Natural killer cell treated with Interleukin-12 subunit alpha and Interleukin-12 subunit beta and Interleukin-15 and Interleukin-18, amount 100 ng/mL, for 72 hours (primary cell): Measurements from ENCODE around the gene SYT15. TPM values are rescaled to one million over a fixed set of nuclear protein-coding genes. Genes with fewer than 3 reads are reported as not detected.
"Not testable (repeated sequence)": the region's sequence is repeated elsewhere in the genome, so short reads cannot be mapped to it uniquely, and the experiment has no call there.

Experiments used
- ATAC-seq, 2 donors: fragments of 150-1000 bp; cut with Tn5 transposase in 1 of 2; sonication (Bioruptor Pico), chemical (Tn5 transposase) in 1 of 2; 2 replicates each; pipeline ENCODE4 v1.10.0; 2021
- DNase-seq: peaks from one replicate; pipeline ENCODE4 v3.0.0; 2022; ENCODE audit warnings: low spot score
- H3K27ac Mint-ChIP-seq, 2 donors: 1 replicate in 1 of 2; 2 replicates in 1 of 2; pipeline ENCODE4 v1.8.0; 2022; ENCODE audit warnings: mixed read lengths in 2 of 2, mild to moderate bottlenecking in 1 of 2, moderate library complexity in 1 of 2
- H3K27me3 Mint-ChIP-seq, 2 donors: 1 replicate in 1 of 2; 2 replicates in 1 of 2; pipeline ENCODE4 v1.8.0; 2022; ENCODE audit warnings: mixed read lengths in 2 of 2
- H3K36me3 Mint-ChIP-seq: one replicate; pipeline ENCODE4 v1.8.0; 2022; ENCODE audit warnings: mixed read lengths
- H3K4me1 Mint-ChIP-seq, 2 donors: 1 replicate in 1 of 2; 2 replicates in 1 of 2; pipeline ENCODE4 v1.8.0; 2022; ENCODE audit warnings: low read depth in 2 of 2, mixed read lengths in 2 of 2, mild to moderate bottlenecking in 1 of 2
- H3K4me3 Mint-ChIP-seq: one replicate; pipeline ENCODE4 v1.8.0; 2022; ENCODE audit warnings: mixed read lengths
- H3K9me3 Mint-ChIP-seq: 2 replicates; pipeline ENCODE4 v1.8.0; 2022; ENCODE audit warnings: mixed read lengths
- total RNA-seq, 2 donors: library from RNA; stranded (reverse); gene quantifications; one replicate each; pipeline ENCODE4 v1.2.3, GENCODE V29; 2022

SYT15 gene
- total RNA-seq, 2 donors from 2014 or later, result 0.81 to 1.9 TPM

DNA sequence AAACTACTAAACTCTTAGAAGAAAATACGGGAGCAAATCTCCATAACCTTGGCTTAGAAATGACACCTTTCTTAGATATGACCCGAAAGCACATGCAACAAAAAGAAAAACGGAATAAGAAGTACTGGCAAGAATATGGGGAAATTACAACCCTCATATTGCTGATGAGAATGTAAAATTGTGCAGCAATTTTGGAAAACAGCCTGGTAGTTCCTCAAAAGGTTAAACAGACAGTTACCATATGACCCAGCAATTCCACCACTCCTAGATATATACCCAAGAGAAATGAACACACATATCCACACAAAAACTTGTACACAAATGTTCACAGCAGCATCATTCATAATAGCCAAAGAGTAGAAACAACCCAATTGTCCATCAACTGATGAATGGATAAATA lies 37.3 kb downstream of the SYT15 start:
- H3K27me3 Mint-ChIP-seq, DNase-seq, ATAC-seq, H3K27ac Mint-ChIP-seq, H3K9me3 Mint-ChIP-seq, H3K36me3 Mint-ChIP-seq, H3K4me3 Mint-ChIP-seq, H3K4me1 Mint-ChIP-seq: not testable (repeated sequence)

- H3K4me3 Mint-ChIP-seq, H3K27me3 Mint-ChIP-seq, H3K27ac Mint-ChIP-seq, H3K9me3 Mint-ChIP-seq, H3K4me1 Mint-ChIP-seq, DNase-seq, H3K36me3 Mint-ChIP-seq: not testable (repeated sequence)
- peak in 1 of 2 donors; percentile 61 for ATAC-seq
Measured at GRCh38 chr10:46617134-46617533, 38.2 kb downstream of the SYT15 start.

DNA sequence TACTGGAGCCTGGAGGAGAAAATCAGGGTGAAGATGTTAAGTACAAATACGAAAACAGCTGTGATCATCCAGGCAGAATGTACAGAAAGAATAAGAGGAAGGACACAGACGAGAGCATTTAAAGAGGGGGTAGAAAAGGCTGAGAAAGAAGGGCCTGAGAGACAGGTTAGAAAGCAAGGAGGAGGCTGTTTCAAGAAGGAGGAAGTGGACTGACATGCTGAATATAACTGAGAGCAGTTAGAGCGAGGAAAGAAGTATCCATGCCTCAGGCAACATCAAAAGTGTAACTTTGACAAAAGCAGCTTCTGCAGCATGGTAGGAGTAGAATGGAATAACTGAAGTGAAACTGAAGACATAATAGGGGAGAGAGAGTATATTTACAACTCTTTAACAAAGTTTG lies 39.0 kb downstream of the SYT15 start:
- not testable (repeated sequence) for H3K4me1 Mint-ChIP-seq, H3K27me3 Mint-ChIP-seq, H3K36me3 Mint-ChIP-seq, H3K27ac Mint-ChIP-seq, ATAC-seq, H3K9me3 Mint-ChIP-seq, H3K4me3 Mint-ChIP-seq, DNase-seq

GRCh38 chr10:46623899-46624654 lies 45.1 kb downstream of the SYT15 start:
- not testable (repeated sequence) for H3K4me1 Mint-ChIP-seq, H3K9me3 Mint-ChIP-seq, DNase-seq, ATAC-seq, H3K4me3 Mint-ChIP-seq, H3K27ac Mint-ChIP-seq, H3K27me3 Mint-ChIP-seq, H3K36me3 Mint-ChIP-seq

- H3K9me3 Mint-ChIP-seq, result not testable (repeated sequence)
Measured at GRCh38 chr10:46629805-46630204, 50.9 kb downstream of the SYT15 start.

DNA sequence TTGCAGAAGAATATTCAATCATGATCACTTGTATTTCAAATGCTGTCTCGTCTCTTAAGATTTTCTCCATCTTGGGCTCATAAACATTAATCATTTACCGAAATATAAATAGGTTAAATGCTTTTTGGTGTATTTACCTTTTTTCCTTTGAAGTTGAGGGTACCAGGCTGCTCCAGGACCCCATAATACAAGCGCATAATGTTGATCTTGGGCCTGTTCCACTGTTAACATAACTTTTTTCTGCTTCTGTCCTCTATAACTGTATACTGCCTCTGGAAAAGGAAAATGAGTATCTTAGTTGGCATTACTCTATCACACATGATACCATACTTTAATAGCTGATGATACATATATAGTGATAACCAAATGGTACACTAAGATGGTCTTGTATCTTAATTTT lies 51.9 kb downstream of the SYT15 start:
- not testable (repeated sequence) for H3K27ac Mint-ChIP-seq, H3K27me3 Mint-ChIP-seq, H3K4me1 Mint-ChIP-seq, H3K36me3 Mint-ChIP-seq, H3K4me3 Mint-ChIP-seq, ATAC-seq, H3K9me3 Mint-ChIP-seq, DNase-seq

More at GRCh38 chr10:46629805-46630204, 50.9 kb downstream of the SYT15 start:
- not testable (repeated sequence) for H3K36me3 Mint-ChIP-seq, H3K4me1 Mint-ChIP-seq, DNase-seq, H3K27me3 Mint-ChIP-seq, H3K27ac Mint-ChIP-seq, H3K4me3 Mint-ChIP-seq, ATAC-seq

DNA sequence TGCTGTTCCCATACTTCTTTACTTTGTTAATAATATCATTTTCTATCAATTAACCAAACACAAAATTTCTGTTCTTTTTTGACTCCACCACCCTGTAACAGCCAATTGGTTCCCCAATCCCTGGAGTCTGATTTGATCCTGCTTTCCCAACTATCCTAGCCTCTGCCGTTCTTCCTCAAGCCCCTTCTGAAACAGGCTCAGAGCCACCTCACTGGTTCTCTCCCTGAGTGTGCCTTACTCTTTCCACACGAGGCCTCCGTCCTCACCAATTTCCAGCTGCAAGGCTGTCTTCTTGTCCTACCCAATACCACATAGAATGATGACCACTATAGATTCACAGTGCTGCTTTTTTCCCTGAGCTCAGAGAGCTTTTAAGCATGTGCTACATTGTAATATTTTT lies 52.8 kb downstream of the SYT15 start:
- not testable (repeated sequence) for H3K9me3 Mint-ChIP-seq, H3K4me3 Mint-ChIP-seq, H3K27me3 Mint-ChIP-seq, H3K36me3 Mint-ChIP-seq, H3K27ac Mint-ChIP-seq, DNase-seq, ATAC-seq, H3K4me1 Mint-ChIP-seq

- not testable (repeated sequence) for H3K27me3 Mint-ChIP-seq, H3K4me3 Mint-ChIP-seq
Measured at GRCh38 chr10:46634698-46635097, 55.8 kb downstream of the SYT15 start.

DNA sequence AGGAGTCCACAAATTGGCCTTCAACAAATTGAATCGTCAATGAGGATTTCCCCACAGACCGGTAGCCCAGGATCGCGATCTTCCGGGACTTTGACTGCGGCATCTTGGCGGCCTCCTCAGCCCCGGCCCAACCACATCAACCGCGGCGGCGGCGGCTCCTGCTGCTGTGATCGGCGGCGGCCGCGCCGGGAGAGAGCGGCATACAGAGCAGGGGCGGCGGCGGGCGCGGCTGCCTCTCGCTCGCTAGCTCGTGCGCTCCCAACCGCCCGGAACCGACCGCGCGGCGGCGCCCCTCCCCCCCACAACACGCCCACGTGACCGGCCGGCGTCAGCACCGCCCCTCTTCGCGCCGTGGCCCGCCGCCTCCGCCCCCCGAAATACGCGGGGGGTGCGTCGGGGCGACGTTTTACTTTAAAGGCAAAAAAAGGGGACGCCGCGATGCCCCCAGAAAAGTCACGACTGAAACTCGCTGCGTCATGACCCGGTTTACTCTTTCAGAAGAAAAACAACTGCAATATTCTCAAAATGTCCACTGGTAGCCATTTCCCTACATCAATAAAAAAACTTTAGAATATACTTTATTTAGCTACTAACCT lies 56.5 kb downstream of the SYT15 start:
- peak; percentile 92 to 93 for ATAC-seq
- H3K9me3 Mint-ChIP-seq, H3K27me3 Mint-ChIP-seq, H3K27ac Mint-ChIP-seq, H3K4me1 Mint-ChIP-seq, H3K36me3 Mint-ChIP-seq, DNase-seq: not testable (repeated sequence)
- H3K4me3 Mint-ChIP-seq, result peak overlapping the region; percentile 48

More at GRCh38 chr10:46634698-46635097, 55.8 kb downstream of the SYT15 start:
- H3K27ac Mint-ChIP-seq, H3K9me3 Mint-ChIP-seq, ATAC-seq, H3K4me1 Mint-ChIP-seq, H3K36me3 Mint-ChIP-seq, DNase-seq: not testable (repeated sequence)

DNA sequence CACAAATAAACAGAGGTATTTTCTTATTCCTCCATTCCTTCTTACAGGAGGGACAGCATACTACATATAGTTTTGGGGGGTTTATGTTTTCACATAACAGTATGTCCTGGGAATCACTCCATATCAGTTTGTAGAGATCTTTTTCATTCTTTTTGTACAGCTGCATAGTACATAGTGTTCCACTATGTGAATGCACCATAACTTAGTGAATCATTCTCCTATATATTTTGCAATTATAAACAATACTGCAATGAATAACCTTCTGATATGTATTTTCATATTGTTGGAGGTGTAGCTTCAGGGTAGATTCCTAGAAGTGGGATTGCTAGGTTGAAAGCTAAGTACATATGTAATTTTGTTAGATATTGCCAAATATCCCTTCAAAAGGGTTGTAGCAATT lies 61.1 kb downstream of the SYT15 start:
- H3K27ac Mint-ChIP-seq, H3K4me3 Mint-ChIP-seq, ATAC-seq, H3K4me1 Mint-ChIP-seq, H3K9me3 Mint-ChIP-seq, H3K27me3 Mint-ChIP-seq, DNase-seq, H3K36me3 Mint-ChIP-seq: not testable (repeated sequence)

Other genes with a start within 250 kb of the SYT15 start
- not detected for gene ANXA8L1, start 203.4 kb upstream of the SYT15 start, total RNA-seq
- not detected for gene NPY4R, start 113.2 kb upstream of the SYT15 start, total RNA-seq
- not detected for gene GPRIN2, start 22.5 kb upstream of the SYT15 start, total RNA-seq